ENCODE measurements around the gene SPAG8.
A peak's percentile ranks its signal among the peaks of the same experiment; 100 is the strongest.

The SPAG8 gene

GRCh38 chr9:35836595-35836994 is 24.5 kb upstream of the SPAG8 start:
- no peak for DNase-seq (ENCODE audit: low read depth)

- no peak for DNase-seq (ENCODE audit: low read depth)
These were observed 23.7 kb upstream of the SPAG8 start for GRCh38 chr9:35835766-35836165.

GRCh38 chr9:35835216-35835632 is 23.2 kb upstream of the SPAG8 start:
- DNase-seq (ENCODE audit: low read depth), result no peak

- DNase-seq (ENCODE audit: low read depth), result no peak
These were observed 22.5 kb upstream of the SPAG8 start for GRCh38 chr9:35834260-35835215.

- no peak for DNase-seq (ENCODE audit: low read depth)
These were observed 20.8 kb upstream of the SPAG8 start for GRCh38 chr9:35832814-35833213.

GRCh38 chr9:35831040-35831439 is 19.0 kb upstream of the SPAG8 start:
- no peak for DNase-seq (ENCODE audit: low read depth)

- no peak for DNase-seq (ENCODE audit: low read depth)
These were observed 17.7 kb upstream of the SPAG8 start for GRCh38 chr9:35829764-35830096.

GRCh38 chr9:35829084-35829763 is 17.2 kb upstream of the SPAG8 start, which contains the start of gene TMEM8B:
TMEM8B (plus strand) TSS chr9:35829228; CDS start chr9:35829448, 220 bp downstream.
- DNase-seq (ENCODE audit: low read depth), result peak; percentile 92

- DNase-seq (ENCODE audit: low read depth), result no peak
These were observed 16.6 kb upstream of the SPAG8 start, which contains the start of gene FAM221B for GRCh38 chr9:35828716-35829083. FAM221B (minus strand) TSS chr9:35828732; CDS start chr9:35826161, 2,571 bp downstream.

GRCh38 chr9:35827486-35827885 is 15.4 kb upstream of the SPAG8 start:
- no peak for DNase-seq (ENCODE audit: low read depth)

- DNase-seq (ENCODE audit: low read depth), result no peak
These were observed 14.1 kb upstream of the SPAG8 start for GRCh38 chr9:35826071-35826701.

GRCh38 chr9:35822926-35823325 is 10.9 kb upstream of the SPAG8 start:
- DNase-seq (ENCODE audit: low read depth), result no peak

GRCh38 chr9:35820076-35820475 is 8.0 kb upstream of the SPAG8 start:
- DNase-seq (ENCODE audit: low read depth), result no peak

- DNase-seq (ENCODE audit: low read depth), result no peak
These were observed 6.3 kb upstream of the SPAG8 start for GRCh38 chr9:35818341-35818740.

- no peak for DNase-seq (ENCODE audit: low read depth)
These were observed 4.6 kb upstream of the SPAG8 start for GRCh38 chr9:35816708-35817107.

- DNase-seq (ENCODE audit: low read depth), result peak; percentile 95
These were observed 2.9 kb upstream of the SPAG8 start, which contains the start of gene HINT2 for GRCh38 chr9:35814841-35815543. HINT2 (minus strand) TSS chr9:35815042; CDS start chr9:35814979, 63 bp downstream.

GRCh38 chr9:35814106-35814840 is 2.2 kb upstream of the SPAG8 start:
- DNase-seq (ENCODE audit: low read depth), result no peak

GRCh38 chr9:35813434-35814105 is 1.5 kb upstream of the SPAG8 start:
- no peak for DNase-seq (ENCODE audit: low read depth)

GRCh38 chr9:35811381-35812024 is 559 bp downstream of the SPAG8 start:
- no peak for DNase-seq (ENCODE audit: low read depth)

- DNase-seq (ENCODE audit: low read depth), result no peak
These were observed 1.9 kb downstream of the SPAG8 start for GRCh38 chr9:35810122-35810521.

Measured in T follicular helper cell (primary cell).